ENCODE results near the gene PCDHGB3.
"Not testable (repeated sequence)": the region's sequence is repeated elsewhere in the genome, so short reads cannot be mapped to it uniquely, and the experiment has no call there.

PCDHGB3 gene

GRCh38 chr5:141359790-141360426 lies 10.1 kb upstream of the PCDHGB3 start, which contains the start of gene PCDHGB2:
TSS of gene PCDHGB2 (plus strand) at chr5:141359994. CDS start at chr5:141360136, 142 bp downstream.
- peaks cover 71 to 80% of the 10 kb centered on the region in 2 donors for H3K9me3 ChIP-seq (ENCODE audit: control insufficient read depth in 1 of 2, low read length in 2 of 2)
- H3K27ac ChIP-seq (ENCODE audit: low read length): no peak within 1 kb of the TSS
- H3K4me3 ChIP-seq (ENCODE audit: low read depth in 1 of 2, low read length in 2 of 2): peak within 1 kb of the TSS; percentile 48 to 58

GRCh38 chr5:141360685-141361084 lies 9.4 kb upstream of the PCDHGB3 start:
- no peaks in the 10 kb centered on the region for H3K36me3 ChIP-seq (ENCODE audit: control insufficient read depth in 1 of 2, insufficient read depth in 2 of 2, low read length in 2 of 2)
- peaks cover 71 to 80% of the 10 kb centered on the region in 2 donors for H3K9me3 ChIP-seq (ENCODE audit: control insufficient read depth in 1 of 2, low read length in 2 of 2)
- no peaks in the 10 kb centered on the region for H3K27me3 ChIP-seq (ENCODE audit: low read depth, low read length)
- no peak overlapping the region for H3K27ac ChIP-seq (ENCODE audit: low read length)
- H3K4me1 ChIP-seq (ENCODE audit: control insufficient read depth in 1 of 2, insufficient read depth in 2 of 2, low read length in 2 of 2): no peaks in the 10 kb centered on the region
- peak overlapping the region; percentile 48 to 58 for H3K4me3 ChIP-seq (ENCODE audit: low read depth in 1 of 2, low read length in 2 of 2)

More at GRCh38 chr5:141359790-141360426, 10.1 kb upstream of the PCDHGB3 start, which contains the start of gene PCDHGB2:
- Histone ChIP-seq H3K27me3 (ENCODE audit: low read depth, low read length) (no peaks in the 10 kb centered on the region), H3K36me3 (ENCODE audit: control insufficient read depth in 1 of 2, insufficient read depth in 2 of 2, low read length in 2 of 2) (no peaks in the 10 kb centered on the region), H3K4me1 (ENCODE audit: control insufficient read depth in 1 of 2, insufficient read depth in 2 of 2, low read length in 2 of 2) (no peaks in the 10 kb centered on the region)

GRCh38 chr5:141362719-141363118 lies 7.3 kb upstream of the PCDHGB3 start:
- Histone ChIP-seq H3K27me3 (ENCODE audit: low read depth, low read length) (no peaks in the 10 kb centered on the region), H3K27ac (ENCODE audit: low read length) (no peak overlapping the region), H3K4me3 (ENCODE audit: low read depth in 1 of 2, low read length in 2 of 2) (peak overlapping the region; percentile 37 to 58), H3K4me1 (ENCODE audit: control insufficient read depth in 1 of 2, insufficient read depth in 2 of 2, low read length in 2 of 2) (no peaks in the 10 kb centered on the region), H3K9me3 (ENCODE audit: control insufficient read depth in 1 of 2, low read length in 2 of 2) (peaks cover 60 to 74% of the 10 kb centered on the region in 2 donors), H3K36me3 (ENCODE audit: control insufficient read depth in 1 of 2, insufficient read depth in 2 of 2, low read length in 2 of 2) (no peaks in the 10 kb centered on the region)

- Histone ChIP-seq H3K9me3 (ENCODE audit: control insufficient read depth in 1 of 2, low read length in 2 of 2) (peaks cover 60 to 75% of the 10 kb centered on the region in 2 donors), H3K4me3 (ENCODE audit: low read depth in 1 of 2, low read length in 2 of 2) (peak within 1 kb of the TSS; percentile 37 to 66), H3K27ac (ENCODE audit: low read length) (no peak within 1 kb of the TSS), H3K27me3 (ENCODE audit: low read depth, low read length) (no peaks in the 10 kb centered on the region), H3K4me1 (ENCODE audit: control insufficient read depth in 1 of 2, insufficient read depth in 2 of 2, low read length in 2 of 2) (no peaks in the 10 kb centered on the region), H3K36me3 (ENCODE audit: control insufficient read depth in 1 of 2, insufficient read depth in 2 of 2, low read length in 2 of 2) (no peaks in the 10 kb centered on the region)
Observed at GRCh38 chr5:141363952-141364660, 5.9 kb upstream of the PCDHGB3 start, which contains the start of gene PCDHGA5. TSS of gene PCDHGA5 (plus strand) at chr5:141364162. CDS start at chr5:141364331, 169 bp downstream.

- Histone ChIP-seq H3K36me3 (ENCODE audit: control insufficient read depth in 1 of 2, insufficient read depth in 2 of 2, low read length in 2 of 2) (peaks cover 0 to 7% of the 10 kb centered on the region in 2 donors), H3K4me3 (ENCODE audit: low read depth in 1 of 2, low read length in 2 of 2) (peak overlapping the region; percentile 34 to 66), H3K27me3 (ENCODE audit: low read depth, low read length) (no peaks in the 10 kb centered on the region), H3K27ac (ENCODE audit: low read length) (no peak overlapping the region), H3K4me1 (ENCODE audit: control insufficient read depth in 1 of 2, insufficient read depth in 2 of 2, low read length in 2 of 2) (no peaks in the 10 kb centered on the region), H3K9me3 (ENCODE audit: control insufficient read depth in 1 of 2, low read length in 2 of 2) (peaks cover 49 to 77% of the 10 kb centered on the region in 2 donors)
Observed at GRCh38 chr5:141366016-141366896, 3.8 kb upstream of the PCDHGB3 start.

- Histone ChIP-seq H3K27me3 (ENCODE audit: low read depth, low read length) (no peaks in the 10 kb centered on the region), H3K4me1 (ENCODE audit: control insufficient read depth in 1 of 2, insufficient read depth in 2 of 2, low read length in 2 of 2) (no peaks in the 10 kb centered on the region), H3K9me3 (ENCODE audit: control insufficient read depth in 1 of 2, low read length in 2 of 2) (peaks cover 51 to 77% of the 10 kb centered on the region in 2 donors), H3K27ac (ENCODE audit: low read length) (no peak overlapping the region), H3K4me3 (ENCODE audit: low read depth in 1 of 2, low read length in 2 of 2) (peak overlapping the region; percentile 23 to 75), H3K36me3 (ENCODE audit: control insufficient read depth in 1 of 2, insufficient read depth in 2 of 2, low read length in 2 of 2) (peaks cover 0 to 27% of the 10 kb centered on the region in 2 donors)
Observed at GRCh38 chr5:141371572-141372475, 1.8 kb downstream of the PCDHGB3 start.

GRCh38 chr5:141373673-141374317 lies 3.8 kb downstream of the PCDHGB3 start, which contains the start of gene PCDHGA6:
TSS of gene PCDHGA6 (plus strand) at chr5:141373891. CDS start at chr5:141374084, 193 bp downstream.
- no peak within 1 kb of the TSS for H3K27ac ChIP-seq (ENCODE audit: low read length)
- no peaks in the 10 kb centered on the region for H3K4me1 ChIP-seq (ENCODE audit: control insufficient read depth in 1 of 2, insufficient read depth in 2 of 2, low read length in 2 of 2)
- H3K4me3 ChIP-seq (ENCODE audit: low read depth in 1 of 2, low read length in 2 of 2): peak within 1 kb of the TSS; percentile 34 to 75
- H3K27me3 ChIP-seq (ENCODE audit: low read depth, low read length): no peaks in the 10 kb centered on the region
- peaks cover 45 to 81% of the 10 kb centered on the region in 2 donors for H3K9me3 ChIP-seq (ENCODE audit: control insufficient read depth in 1 of 2, low read length in 2 of 2)
- peaks cover 0 to 32% of the 10 kb centered on the region in 2 donors for H3K36me3 ChIP-seq (ENCODE audit: control insufficient read depth in 1 of 2, insufficient read depth in 2 of 2, low read length in 2 of 2)

- Histone ChIP-seq H3K27me3 (ENCODE audit: low read depth, low read length) (no peaks in the 10 kb centered on the region), H3K4me1 (ENCODE audit: control insufficient read depth in 1 of 2, insufficient read depth in 2 of 2, low read length in 2 of 2) (no peaks in the 10 kb centered on the region), H3K36me3 (ENCODE audit: control insufficient read depth in 1 of 2, insufficient read depth in 2 of 2, low read length in 2 of 2) (peaks cover 0 to 32% of the 10 kb centered on the region in 2 donors), H3K4me3 (ENCODE audit: low read depth in 1 of 2, low read length in 2 of 2) (peak overlapping the region; percentile 34 to 75), H3K27ac (ENCODE audit: low read length) (no peak overlapping the region), H3K9me3 (ENCODE audit: control insufficient read depth in 1 of 2, low read length in 2 of 2) (peaks cover 48 to 83% of the 10 kb centered on the region in 2 donors)
Observed at GRCh38 chr5:141374627-141375026, 4.6 kb downstream of the PCDHGB3 start.

- H3K27ac ChIP-seq (ENCODE audit: low read length); H3K4me1 ChIP-seq (ENCODE audit: control insufficient read depth in 1 of 2, insufficient read depth in 2 of 2, low read length in 2 of 2); H3K27me3 ChIP-seq (ENCODE audit: low read depth, low read length): not testable (repeated sequence)
- H3K36me3 ChIP-seq (ENCODE audit: control insufficient read depth in 1 of 2, insufficient read depth in 2 of 2, low read length in 2 of 2): peaks cover 0 to 25% of the 10 kb centered on the region in 2 donors
- peak overlapping the region in 1 of 2 donors; percentile 75 for H3K4me3 ChIP-seq (ENCODE audit: low read depth in 1 of 2, low read length in 2 of 2)
- H3K9me3 ChIP-seq (ENCODE audit: control insufficient read depth in 1 of 2, low read length in 2 of 2): peaks cover 51 to 83% of the 10 kb centered on the region in 2 donors
Observed at GRCh38 chr5:141375444-141376155, 5.6 kb downstream of the PCDHGB3 start.

All from muscle layer of duodenum (tissue), 2 donors.